PFSK-1 (cell line): Measurements from ENCODE around the gene NIT1.

ENCODE experiments used
- POLR2AphosphoS5 ChIP-seq: IDR thresholded peaks from 2 replicates; pipeline ENCODE4 v1.6.1; 2012; ENCODE audit warnings: low read depth, mild to moderate bottlenecking, control low read depth, low read length, moderate library complexity
- SIN3A ChIP-seq: IDR thresholded peaks from 2 replicates; pipeline ENCODE4 v1.6.1; 2012; ENCODE audit warnings: mild to moderate bottlenecking, low read length, moderate library complexity, borderline replicate concordance; ENCODE audit not compliant: insufficient read depth
- TAF1 ChIP-seq: IDR thresholded peaks from 2 replicates; pipeline ENCODE4 v1.6.1; 2012; ENCODE audit warnings: low read length, control low read depth, borderline replicate concordance; ENCODE audit not compliant: insufficient read depth
- TF ChIP-seq, protein P1 (sequence below), 2 experiments: IDR thresholded peaks; 2 replicates each; pipeline versions ENCODE4 v1.6.1 to v1.8.0; 2011 to 2012; ENCODE audit warnings: low read depth in 2 of 2, low read length in 2 of 2, control low read depth in 1 of 2, inconsistent platforms in 1 of 2, mild to moderate bottlenecking in 1 of 2, moderate library complexity in 1 of 2; ENCODE audit not compliant: insufficient read depth in 1 of 2

GRCh38 chr1:161100556-161100955 lies 17.3 kb upstream of the NIT1 start:
- TF ChIP-seq SIN3A (no peak), POLR2AphosphoS5 (no peak), TAF1 (no peak)
- TF ChIP-seq, protein P1, sequence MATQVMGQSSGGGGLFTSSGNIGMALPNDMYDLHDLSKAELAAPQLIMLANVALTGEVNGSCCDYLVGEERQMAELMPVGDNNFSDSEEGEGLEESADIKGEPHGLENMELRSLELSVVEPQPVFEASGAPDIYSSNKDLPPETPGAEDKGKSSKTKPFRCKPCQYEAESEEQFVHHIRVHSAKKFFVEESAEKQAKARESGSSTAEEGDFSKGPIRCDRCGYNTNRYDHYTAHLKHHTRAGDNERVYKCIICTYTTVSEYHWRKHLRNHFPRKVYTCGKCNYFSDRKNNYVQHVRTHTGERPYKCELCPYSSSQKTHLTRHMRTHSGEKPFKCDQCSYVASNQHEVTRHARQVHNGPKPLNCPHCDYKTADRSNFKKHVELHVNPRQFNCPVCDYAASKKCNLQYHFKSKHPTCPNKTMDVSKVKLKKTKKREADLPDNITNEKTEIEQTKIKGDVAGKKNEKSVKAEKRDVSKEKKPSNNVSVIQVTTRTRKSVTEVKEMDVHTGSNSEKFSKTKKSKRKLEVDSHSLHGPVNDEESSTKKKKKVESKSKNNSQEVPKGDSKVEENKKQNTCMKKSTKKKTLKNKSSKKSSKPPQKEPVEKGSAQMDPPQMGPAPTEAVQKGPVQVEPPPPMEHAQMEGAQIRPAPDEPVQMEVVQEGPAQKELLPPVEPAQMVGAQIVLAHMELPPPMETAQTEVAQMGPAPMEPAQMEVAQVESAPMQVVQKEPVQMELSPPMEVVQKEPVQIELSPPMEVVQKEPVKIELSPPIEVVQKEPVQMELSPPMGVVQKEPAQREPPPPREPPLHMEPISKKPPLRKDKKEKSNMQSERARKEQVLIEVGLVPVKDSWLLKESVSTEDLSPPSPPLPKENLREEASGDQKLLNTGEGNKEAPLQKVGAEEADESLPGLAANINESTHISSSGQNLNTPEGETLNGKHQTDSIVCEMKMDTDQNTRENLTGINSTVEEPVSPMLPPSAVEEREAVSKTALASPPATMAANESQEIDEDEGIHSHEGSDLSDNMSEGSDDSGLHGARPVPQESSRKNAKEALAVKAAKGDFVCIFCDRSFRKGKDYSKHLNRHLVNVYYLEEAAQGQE (IDR thresholded peaks at IDR 0.05; ENCODE audit: insufficient read depth in 1 of 2, low read depth in 2 of 2, low read length in 2 of 2): no peak
